Measurements from ENCODE around the gene TCF4. TPM values are rescaled to one million over a fixed set of nuclear protein-coding genes. Genes with fewer than 3 reads are reported as not detected.

The TCF4 gene
- total RNA-seq, 1 donor from 2014 or later, result 115 TPM

GRCh38 chr18:55407774-55408535 lies 180.0 kb downstream of the TCF4 start:
- no peak overlapping the region for H3K27ac ChIP-seq (ENCODE audit: low read depth, low read length)
- FAIRE-seq (no peak), DNase-seq (ENCODE audit: low read depth) (no peak)
- H3K36me3 ChIP-seq (ENCODE audit: insufficient read depth, low read length), result no peaks in the 10 kb centered on the region
- peaks cover 90% of the 10 kb centered on the region for H3K79me2 ChIP-seq (ENCODE audit: insufficient read depth, low read length)
- H2AFZ ChIP-seq (ENCODE audit: low read depth, low read length), result no peak overlapping the region
- no peak overlapping the region for H3K9ac ChIP-seq (ENCODE audit: low read length)
- Mint-ChIP-seq H3K9me3 (ENCODE audit: unreplicated experiment) (no peaks in the 10 kb centered on the region), H3K27ac (ENCODE audit: unreplicated experiment) (peak overlapping the region; percentile 12), H3K27me3 (ENCODE audit: low read depth, unreplicated experiment) (no peaks in the 10 kb centered on the region), H3K4me1 (ENCODE audit: low read depth, unreplicated experiment) (peaks cover 35% of the 10 kb centered on the region), H3K4me3 (ENCODE audit: unreplicated experiment) (no peak overlapping the region), H3K36me3 (ENCODE audit: low read depth, unreplicated experiment) (peaks cover 2% of the 10 kb centered on the region)
- H3K4me2 ChIP-seq (ENCODE audit: low read length), result no peak overlapping the region
- H3K27me3 ChIP-seq (ENCODE audit: insufficient read depth, low read length), result no peaks in the 10 kb centered on the region
- no peak overlapping the region for H3K4me3 ChIP-seq (ENCODE audit: insufficient read depth, low read depth, low read length)
- H4K20me1 ChIP-seq (ENCODE audit: insufficient read depth, low read length), result no peaks in the 10 kb centered on the region
- H3K4me1 ChIP-seq (ENCODE audit: insufficient read depth, low read length), result peaks cover 35% of the 10 kb centered on the region
- H3K9me3 ChIP-seq (ENCODE audit: insufficient read depth, low read depth, low read length), result no peaks in the 10 kb centered on the region
- TF ChIP-seq EZH2 (IDR thresholded peaks at IDR 0.05; ENCODE audit: insufficient read depth, low read length) (no peak), CTCF (IDR thresholded peaks at IDR 0.05; ENCODE audit: insufficient read depth, low read depth, low read length) (no peak)

- Histone ChIP-seq H3K4me2 (ENCODE audit: low read length) (peak overlapping the region; percentile 79), H2AFZ (ENCODE audit: low read depth, low read length) (no peak overlapping the region), H3K36me3 (ENCODE audit: insufficient read depth, low read length) (no peaks in the 10 kb centered on the region), H3K9me3 (ENCODE audit: insufficient read depth, low read depth, low read length) (no peaks in the 10 kb centered on the region), H3K4me3 (ENCODE audit: insufficient read depth, low read depth, low read length) (peak overlapping the region; percentile 53), H3K79me2 (ENCODE audit: insufficient read depth, low read length) (peaks cover 88% of the 10 kb centered on the region), H3K27me3 (ENCODE audit: insufficient read depth, low read length) (no peaks in the 10 kb centered on the region), H3K4me1 (ENCODE audit: insufficient read depth, low read length) (peaks cover 42% of the 10 kb centered on the region), H3K27ac (ENCODE audit: low read depth, low read length) (peak overlapping the region; percentile 86), H4K20me1 (ENCODE audit: insufficient read depth, low read length) (no peaks in the 10 kb centered on the region), H3K9ac (ENCODE audit: low read length) (peak overlapping the region; percentile 76)
- Mint-ChIP-seq H3K27ac (ENCODE audit: unreplicated experiment) (no peak overlapping the region), H3K4me1 (ENCODE audit: low read depth, unreplicated experiment) (peaks cover 40% of the 10 kb centered on the region), H3K36me3 (ENCODE audit: low read depth, unreplicated experiment) (peaks cover 2% of the 10 kb centered on the region), H3K4me3 (ENCODE audit: unreplicated experiment) (no peak overlapping the region), H3K27me3 (ENCODE audit: low read depth, unreplicated experiment) (no peaks in the 10 kb centered on the region), H3K9me3 (ENCODE audit: unreplicated experiment) (no peaks in the 10 kb centered on the region)
- TF ChIP-seq CTCF (IDR thresholded peaks at IDR 0.05; ENCODE audit: insufficient read depth, low read depth, low read length) (no peak), EZH2 (IDR thresholded peaks at IDR 0.05; ENCODE audit: insufficient read depth, low read length) (no peak)
- FAIRE-seq (no peak), DNase-seq (ENCODE audit: low read depth) (no peak)
Observed at GRCh38 chr18:55407191-55407590, 180.8 kb downstream of the TCF4 start.

- Histone ChIP-seq H3K9ac (ENCODE audit: low read length) (peak overlapping the region; percentile 76), H3K36me3 (ENCODE audit: insufficient read depth, low read length) (no peaks in the 10 kb centered on the region), H3K4me1 (ENCODE audit: insufficient read depth, low read length) (peaks cover 49% of the 10 kb centered on the region), H3K9me3 (ENCODE audit: insufficient read depth, low read depth, low read length) (no peaks in the 10 kb centered on the region), H3K79me2 (ENCODE audit: insufficient read depth, low read length) (peaks cover 83% of the 10 kb centered on the region), H3K4me3 (ENCODE audit: insufficient read depth, low read depth, low read length) (peak overlapping the region; percentile 53), H3K27ac (ENCODE audit: low read depth, low read length) (peak overlapping the region; percentile 86), H3K27me3 (ENCODE audit: insufficient read depth, low read length) (no peaks in the 10 kb centered on the region), H3K4me2 (ENCODE audit: low read length) (peak overlapping the region; percentile 79), H2AFZ (ENCODE audit: low read depth, low read length) (no peak overlapping the region), H4K20me1 (ENCODE audit: insufficient read depth, low read length) (no peaks in the 10 kb centered on the region)
- Mint-ChIP-seq H3K9me3 (ENCODE audit: unreplicated experiment) (no peaks in the 10 kb centered on the region), H3K4me3 (ENCODE audit: unreplicated experiment) (no peak overlapping the region), H3K27ac (ENCODE audit: unreplicated experiment) (peak overlapping the region; percentile 98), H3K27me3 (ENCODE audit: low read depth, unreplicated experiment) (no peaks in the 10 kb centered on the region), H3K36me3 (ENCODE audit: low read depth, unreplicated experiment) (peaks cover 2% of the 10 kb centered on the region), H3K4me1 (ENCODE audit: low read depth, unreplicated experiment) (peaks cover 45% of the 10 kb centered on the region)
- no peak for DNase-seq (ENCODE audit: low read depth)
- TF ChIP-seq CTCF (IDR thresholded peaks at IDR 0.05; ENCODE audit: insufficient read depth, low read depth, low read length) (no peak), EZH2 (IDR thresholded peaks at IDR 0.05; ENCODE audit: insufficient read depth, low read length) (no peak)
- no peak for FAIRE-seq
Observed at GRCh38 chr18:55406451-55406991, 181.5 kb downstream of the TCF4 start.
